HFF-Myc (cell line): ENCODE results near the gene MRPL23.

ENCODE experiments used
- DNase-seq: peaks from one replicate; pipeline ENCODE4 v3.0.0-alpha.2; 2011; ENCODE audit warnings: low read depth; ENCODE audit errors: extremely low read depth
- H3K4me3 ChIP-seq: replicated peaks from 2 replicates; pipeline ENCODE4 v1.5.1; 2011; ENCODE audit warnings: low read depth, mild to moderate bottlenecking, control low read depth, low read length
- TF ChIP-seq, protein P1 (sequence below): IDR thresholded peaks from 2 replicates; pipeline ENCODE4 v1.5.1; 2012; ENCODE audit warnings: mild to moderate bottlenecking, low read depth, low read length, control low read depth; ENCODE audit errors: missing control alignments

Gene MRPL23

DNA sequence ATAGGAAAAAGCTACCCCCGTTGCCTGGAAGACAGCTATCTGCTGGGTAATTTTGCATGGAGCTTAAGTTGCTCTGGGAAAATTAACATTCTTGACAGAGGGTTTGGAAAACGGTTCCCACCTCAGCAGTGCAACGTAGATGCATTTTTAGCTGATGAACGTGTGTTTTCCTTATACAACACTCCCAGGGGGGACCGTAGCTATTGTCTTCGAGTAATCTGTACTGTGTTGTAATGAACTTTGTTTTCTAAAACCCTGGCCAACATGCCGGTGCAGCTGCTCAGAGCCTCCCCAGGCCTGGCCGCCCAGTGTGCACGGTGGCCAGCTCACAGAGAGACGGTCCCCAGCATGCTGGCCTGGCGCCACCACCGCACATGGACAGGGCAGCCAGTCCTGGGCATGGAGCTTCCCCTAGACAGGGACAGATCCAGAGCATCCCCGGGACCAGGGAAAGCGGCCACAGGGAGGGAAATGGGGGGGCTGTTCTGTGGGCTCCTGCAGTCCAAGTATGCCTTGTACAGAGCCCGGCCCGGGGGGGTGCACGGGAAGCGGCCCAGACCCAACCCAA lies 25.5 kb upstream of the MRPL23 start:
- TF ChIP-seq, protein P1, sequence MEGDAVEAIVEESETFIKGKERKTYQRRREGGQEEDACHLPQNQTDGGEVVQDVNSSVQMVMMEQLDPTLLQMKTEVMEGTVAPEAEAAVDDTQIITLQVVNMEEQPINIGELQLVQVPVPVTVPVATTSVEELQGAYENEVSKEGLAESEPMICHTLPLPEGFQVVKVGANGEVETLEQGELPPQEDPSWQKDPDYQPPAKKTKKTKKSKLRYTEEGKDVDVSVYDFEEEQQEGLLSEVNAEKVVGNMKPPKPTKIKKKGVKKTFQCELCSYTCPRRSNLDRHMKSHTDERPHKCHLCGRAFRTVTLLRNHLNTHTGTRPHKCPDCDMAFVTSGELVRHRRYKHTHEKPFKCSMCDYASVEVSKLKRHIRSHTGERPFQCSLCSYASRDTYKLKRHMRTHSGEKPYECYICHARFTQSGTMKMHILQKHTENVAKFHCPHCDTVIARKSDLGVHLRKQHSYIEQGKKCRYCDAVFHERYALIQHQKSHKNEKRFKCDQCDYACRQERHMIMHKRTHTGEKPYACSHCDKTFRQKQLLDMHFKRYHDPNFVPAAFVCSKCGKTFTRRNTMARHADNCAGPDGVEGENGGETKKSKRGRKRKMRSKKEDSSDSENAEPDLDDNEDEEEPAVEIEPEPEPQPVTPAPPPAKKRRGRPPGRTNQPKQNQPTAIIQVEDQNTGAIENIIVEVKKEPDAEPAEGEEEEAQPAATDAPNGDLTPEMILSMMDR, result no peak
- no peak for DNase-seq
- no peak overlapping the region for H3K4me3 ChIP-seq

DNA sequence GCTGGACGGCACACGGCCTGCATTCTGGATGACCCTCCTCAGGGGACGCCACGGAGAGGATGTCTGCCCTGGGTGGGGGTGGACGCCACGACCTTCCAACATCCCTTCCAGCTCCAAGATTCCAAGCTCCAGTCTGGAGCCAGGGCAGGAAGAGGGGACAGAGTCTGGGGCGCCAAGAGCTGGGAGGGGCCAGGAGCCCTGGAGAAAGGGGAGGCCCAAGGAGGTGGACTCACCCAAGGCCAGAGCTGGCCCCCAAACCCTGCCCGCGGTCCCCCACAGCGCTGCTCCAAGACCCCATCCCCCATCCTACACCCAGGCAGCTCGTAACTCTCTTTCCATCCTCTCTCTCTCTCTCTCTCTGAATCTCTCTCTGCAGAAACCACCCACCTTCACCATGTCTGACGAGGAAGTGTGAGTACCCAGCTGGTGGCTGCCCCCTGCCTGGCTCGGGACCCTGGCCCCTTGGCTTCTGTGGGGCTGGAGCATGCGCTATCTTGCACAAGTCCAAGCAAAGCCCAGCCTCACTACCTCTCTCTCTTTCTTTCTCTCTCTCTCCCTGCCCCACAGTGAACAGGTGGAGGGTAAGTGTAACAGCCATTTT lies 24.6 kb upstream of the MRPL23 start:
- TF ChIP-seq, protein P1, result no peak
- H3K4me3 ChIP-seq, result no peak overlapping the region
- DNase-seq, result no peak

DNA sequence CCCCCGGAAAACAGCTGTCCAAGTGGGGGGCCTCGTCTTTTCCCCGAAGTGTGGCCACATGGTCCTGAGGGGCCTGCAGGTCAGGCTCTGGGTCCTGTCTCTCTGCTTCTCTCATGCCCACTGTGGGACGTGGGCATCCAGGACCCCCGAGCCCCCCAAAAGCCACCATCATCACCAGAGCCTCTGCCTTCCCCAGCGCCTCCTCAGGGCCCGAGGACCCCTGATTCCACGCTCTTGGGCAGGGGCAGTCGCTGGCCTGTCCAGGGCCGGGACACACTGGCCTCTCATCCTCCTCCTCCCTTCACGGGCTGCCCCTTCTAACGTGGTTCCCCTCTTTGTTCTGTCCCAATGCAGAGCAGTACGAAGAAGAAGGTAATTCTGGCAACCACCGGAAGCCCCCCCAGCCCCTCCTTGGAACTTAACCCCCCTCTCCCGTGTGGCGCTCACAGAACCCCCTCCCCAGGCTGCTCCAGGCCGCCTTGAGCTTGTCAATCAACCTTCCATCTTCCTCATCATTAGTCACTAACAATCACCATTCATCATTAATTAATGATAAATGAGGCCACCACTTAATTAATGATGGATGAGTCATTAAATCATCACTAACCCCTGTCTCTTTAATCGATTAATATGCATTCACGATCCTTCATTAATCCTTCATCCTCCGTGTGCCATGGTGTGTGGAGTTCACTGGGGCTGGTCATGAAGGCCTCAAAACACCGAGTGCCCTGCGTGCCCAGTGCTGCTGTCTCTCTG lies 23.8 kb upstream of the MRPL23 start:
- TF ChIP-seq, protein P1, result no peak
- no peak overlapping the region for H3K4me3 ChIP-seq

DNA sequence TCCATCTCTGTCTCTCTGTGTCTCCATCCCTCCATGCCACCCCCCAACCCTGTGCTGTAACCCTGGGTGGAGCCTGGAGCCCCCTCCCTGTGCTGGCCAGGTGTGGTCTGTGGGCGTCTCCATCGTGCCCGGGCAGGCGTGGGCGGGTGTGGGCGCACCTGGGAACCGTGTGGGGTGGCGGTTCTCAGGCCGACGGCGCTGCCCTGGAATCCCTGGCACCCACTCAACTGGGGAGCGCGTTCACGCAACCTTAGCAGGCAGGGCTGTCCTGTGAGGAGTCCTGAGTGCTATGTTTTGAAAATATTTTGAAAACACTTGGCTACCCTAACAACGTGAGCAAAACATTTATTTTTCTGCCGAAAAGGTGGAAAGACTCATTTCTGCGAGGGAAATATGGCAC lies 23.0 kb upstream of the MRPL23 start:
- TF ChIP-seq, protein P1, result no peak
- DNase-seq, result no peak
- H3K4me3 ChIP-seq, result no peak overlapping the region

More for the DNA sequence above, 23.8 kb upstream of the MRPL23 start:
- no peak for DNase-seq

DNA sequence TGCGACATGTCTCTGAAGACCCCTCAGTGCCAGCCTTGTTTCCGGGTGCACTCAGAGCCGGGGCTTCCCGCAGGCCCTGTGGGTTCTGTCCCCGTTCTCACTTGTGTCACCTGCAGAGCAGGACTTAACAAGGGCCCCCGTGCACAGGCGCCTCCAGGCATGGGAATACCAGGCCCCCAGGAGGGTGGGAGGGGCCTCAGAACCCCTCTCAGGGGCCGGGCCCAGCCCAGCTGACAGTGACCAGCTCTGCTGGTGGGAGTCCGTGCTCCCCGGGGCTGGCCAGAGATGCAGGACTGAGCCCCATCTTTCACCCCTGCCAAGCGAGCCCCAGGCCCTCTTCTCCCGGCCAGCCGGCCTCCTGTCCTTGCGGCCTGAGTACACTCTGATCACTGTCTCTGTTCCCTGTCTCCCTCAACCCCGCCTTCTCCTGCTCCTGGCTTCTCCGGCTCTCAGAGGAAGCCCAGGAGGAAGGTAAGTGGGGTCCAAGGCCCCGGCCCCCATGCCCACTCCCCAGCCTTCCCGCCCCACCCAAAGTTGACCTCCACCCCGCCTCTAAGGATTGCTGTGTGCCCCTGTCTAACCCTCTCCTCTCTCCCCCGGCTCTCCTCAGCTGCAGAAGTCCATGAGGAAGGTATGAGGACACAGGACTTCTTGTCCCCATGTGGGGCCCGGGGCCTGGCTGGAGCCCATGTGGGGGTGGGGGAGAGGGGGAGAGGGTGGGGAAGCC lies 22.3 kb upstream of the MRPL23 start:
- TF ChIP-seq, protein P1, result no peak
- DNase-seq, result no peak
- H3K4me3 ChIP-seq, result no peak overlapping the region

DNA sequence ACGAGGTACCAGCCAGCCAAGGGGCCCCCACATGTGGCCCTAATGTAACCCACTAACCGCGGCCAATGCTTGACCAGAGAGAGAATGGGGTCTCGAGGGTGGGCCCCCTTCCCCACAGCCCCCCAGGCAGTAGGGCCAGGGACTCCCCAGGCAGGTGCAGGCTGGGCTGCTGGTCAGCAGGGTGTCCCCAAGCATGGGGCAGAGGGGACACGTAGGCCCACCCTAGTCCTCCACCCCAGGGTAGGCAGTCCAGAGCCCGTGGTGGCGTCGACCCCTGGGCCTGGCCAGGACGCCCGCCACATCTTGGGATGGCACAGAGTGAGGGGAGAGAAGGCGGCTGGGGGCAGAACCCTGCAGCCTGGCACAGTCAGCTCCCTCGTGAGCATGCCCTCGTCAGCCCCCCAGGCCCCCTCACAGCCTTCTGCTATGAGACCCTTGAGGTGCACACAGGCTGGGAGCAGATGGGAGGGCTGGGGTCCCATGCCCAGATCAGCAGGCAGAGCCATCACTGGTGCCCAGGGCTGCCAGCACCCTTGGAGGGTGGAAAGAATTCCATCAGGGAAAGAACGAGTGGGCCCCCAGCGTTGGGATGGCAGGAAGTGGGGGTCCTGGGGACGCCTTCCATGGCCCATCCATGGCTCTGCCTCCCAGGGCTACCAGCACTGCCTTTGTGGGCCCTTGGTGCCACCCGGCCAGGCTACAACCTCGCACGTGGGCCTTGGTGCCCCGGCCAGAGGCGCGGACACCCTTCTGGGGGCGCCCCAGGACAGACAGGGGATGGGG lies 21.6 kb upstream of the MRPL23 start:
- H3K4me3 ChIP-seq, result no peak overlapping the region
- no peak for DNase-seq
- TF ChIP-seq, protein P1, result no peak
